ENCODE data around the gene GLT1D1.

Gene GLT1D1

GRCh38 chr12:128969480-128970055, 116.3 kb downstream of the GLT1D1 start:
- no peak for DNase-seq

GRCh38 chr12:128970110-128970509, 116.8 kb downstream of the GLT1D1 start:
- DNase-seq = no peak

- DNase-seq = no peak
These were observed 117.7 kb downstream of the GLT1D1 start for GRCh38 chr12:128970941-128971340.

GRCh38 chr12:128971802-128972201, 118.5 kb downstream of the GLT1D1 start:
- no peak for DNase-seq

GRCh38 chr12:128973883-128974681, 120.8 kb downstream of the GLT1D1 start:
- DNase-seq = no peak

GRCh38 chr12:128974881-128975280, 121.6 kb downstream of the GLT1D1 start:
- DNase-seq = no peak

GRCh38 chr12:128976120-128976738, 123.0 kb downstream of the GLT1D1 start:
- DNase-seq = no peak

GRCh38 chr12:128977441-128977840, 124.2 kb downstream of the GLT1D1 start:
- DNase-seq = no peak

- DNase-seq = no peak
These were observed 124.8 kb downstream of the GLT1D1 start for GRCh38 chr12:128978067-128978466.

GRCh38 chr12:128980623-128981022, 127.3 kb downstream of the GLT1D1 start:
- no peak for DNase-seq

- no peak for DNase-seq
These were observed 128.8 kb downstream of the GLT1D1 start for GRCh38 chr12:128981971-128982533.

- DNase-seq = no peak
These were observed 129.7 kb downstream of the GLT1D1 start for GRCh38 chr12:128982933-128983332.

- DNase-seq = no peak
These were observed 130.1 kb downstream of the GLT1D1 start for GRCh38 chr12:128983371-128983770.

- no peak for DNase-seq
These were observed 133.7 kb downstream of the GLT1D1 start for GRCh38 chr12:128986957-128987356.

- no peak for DNase-seq
These were observed 136.0 kb downstream of the GLT1D1 start for GRCh38 chr12:128989287-128989686.

- DNase-seq = no peak
These were observed 138.4 kb downstream of the GLT1D1 start for GRCh38 chr12:128991716-128992115.

- no peak for DNase-seq
These were observed 138.8 kb downstream of the GLT1D1 start for GRCh38 chr12:128992116-128992515.

GRCh38 chr12:128992550-128992949, 139.3 kb downstream of the GLT1D1 start:
- no peak for DNase-seq

GRCh38 chr12:128994856-128995255, 141.6 kb downstream of the GLT1D1 start:
- no peak for DNase-seq

- DNase-seq = no peak
These were observed 142.3 kb downstream of the GLT1D1 start for GRCh38 chr12:128995619-128996018.

GRCh38 chr12:129001826-129002225, 148.5 kb downstream of the GLT1D1 start:
- DNase-seq = no peak

GRCh38 chr12:129002427-129002826, 149.1 kb downstream of the GLT1D1 start:
- DNase-seq = no peak

- no peak for DNase-seq
These were observed 152.1 kb downstream of the GLT1D1 start for GRCh38 chr12:129005416-129005815.

- DNase-seq = no peak
These were observed 152.6 kb downstream of the GLT1D1 start for GRCh38 chr12:129005829-129006228.

Measured in activated CD4-positive, CD25-positive, alpha-beta regulatory T cell (primary cell).